Measurements from ENCODE around the gene FGF2.
"Not testable (repeated sequence)": the region's sequence is repeated elsewhere in the genome, so short reads cannot be mapped to it uniquely, and the experiment has no call there.

Gene FGF2

DNA sequence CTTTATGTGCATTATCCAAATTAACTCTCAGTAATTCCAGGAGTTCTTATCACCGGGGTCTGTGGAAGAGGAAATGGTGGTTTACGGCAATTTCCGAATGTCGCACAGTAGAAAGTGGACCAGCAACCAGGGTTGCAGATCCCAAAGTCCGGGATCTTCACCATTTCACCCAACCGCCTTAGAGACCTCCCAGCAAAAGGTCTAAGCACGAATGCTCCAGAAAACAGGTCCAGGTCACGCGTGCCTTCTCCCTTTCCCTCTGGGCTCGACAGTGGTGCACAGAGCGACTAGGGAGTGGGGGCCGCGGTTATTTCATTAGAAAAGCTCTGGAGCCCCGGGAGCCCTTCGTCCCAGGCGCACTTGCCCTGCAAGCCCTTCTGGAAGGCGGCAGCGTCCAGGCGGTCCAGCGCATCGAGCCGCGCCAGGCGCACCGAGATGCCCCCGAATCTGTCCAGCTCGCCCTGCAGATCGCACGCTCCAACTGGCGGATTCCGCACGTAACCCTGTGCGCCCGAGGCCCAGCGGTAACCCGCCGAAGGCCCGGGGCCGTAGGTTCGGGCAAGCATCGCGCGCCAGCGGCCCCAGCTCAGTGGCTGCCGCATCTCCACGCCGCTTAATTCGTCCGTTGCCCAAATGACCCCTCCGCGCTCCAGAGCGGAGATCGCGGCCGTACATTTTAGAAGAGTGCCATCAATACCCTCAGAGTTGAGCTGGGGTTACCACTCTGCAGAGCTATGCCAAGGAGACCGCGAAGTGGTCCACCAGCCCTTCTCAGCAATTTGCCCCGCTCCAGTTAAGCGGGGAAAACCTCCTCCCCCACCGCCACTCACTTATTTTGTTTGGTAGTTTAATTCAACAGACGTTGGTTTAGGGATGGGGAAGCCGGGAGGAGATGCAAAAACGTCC lies 95.6 kb downstream of the FGF2 start, which contains the start of gene NUDT6:
Gene NUDT6, minus strand, starts transcription at position 627 of the 906 bp plus-strand sequence. Its CDS starts 25 bp downstream, at position 602.
- no peak for DNase-seq (ENCODE audit: low read depth in 2 of 2, low spot score in 1 of 2)

DNA sequence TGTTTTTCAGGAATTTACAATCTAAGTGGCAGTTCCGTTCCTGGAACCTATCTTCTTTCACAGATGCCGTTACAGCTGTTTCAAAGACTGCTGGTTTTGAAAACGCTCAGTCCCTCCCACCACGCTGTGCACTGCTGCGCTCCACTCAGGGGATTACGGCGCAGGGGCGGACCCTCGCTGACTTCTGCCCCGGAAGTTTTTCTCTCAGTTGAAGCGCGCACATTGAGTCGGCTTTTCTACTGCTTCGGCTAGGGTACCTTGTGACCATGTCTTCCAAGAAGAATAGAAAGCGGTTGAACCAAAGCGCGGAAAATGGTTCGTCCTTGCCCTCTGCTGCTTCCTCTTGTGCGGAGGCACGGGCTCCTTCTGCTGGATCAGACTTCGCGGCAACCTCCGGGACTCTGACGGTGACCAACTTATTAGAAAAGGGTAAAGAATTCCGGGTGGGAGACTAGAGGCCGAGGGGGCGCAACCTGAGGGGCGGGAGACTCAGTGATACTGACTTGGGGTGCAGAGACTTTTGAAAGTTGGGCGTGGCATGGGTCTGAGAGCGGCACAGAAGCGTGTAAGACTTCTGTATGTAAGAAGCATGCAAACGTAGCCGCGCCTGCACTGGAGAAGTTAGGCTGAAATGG lies 96.4 kb downstream of the FGF2 start:
- DNase-seq (ENCODE audit: low read depth in 2 of 2, low spot score in 1 of 2) = peak; percentile 71 to 75

DNA sequence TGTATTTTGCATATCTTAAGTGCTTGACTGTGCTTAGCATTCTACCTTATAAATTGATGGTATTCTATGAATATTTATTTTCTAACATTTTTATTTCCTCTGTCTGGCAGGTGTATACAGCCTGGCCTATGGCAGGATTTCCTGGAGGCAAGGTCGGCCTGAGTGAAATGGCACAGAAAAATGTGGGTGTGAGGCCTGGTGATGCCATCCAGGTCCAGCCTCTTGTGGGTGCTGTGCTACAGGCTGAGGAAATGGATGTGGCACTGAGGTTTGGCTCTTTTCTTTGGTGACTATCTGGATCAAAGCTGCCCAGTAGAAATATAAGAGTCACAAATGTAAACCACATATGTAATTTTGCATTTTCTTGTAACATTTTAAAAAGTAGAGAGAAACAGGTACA lies 102.3 kb downstream of the FGF2 start:
- no peak for DNase-seq (ENCODE audit: low read depth in 2 of 2, low spot score in 1 of 2)

DNA sequence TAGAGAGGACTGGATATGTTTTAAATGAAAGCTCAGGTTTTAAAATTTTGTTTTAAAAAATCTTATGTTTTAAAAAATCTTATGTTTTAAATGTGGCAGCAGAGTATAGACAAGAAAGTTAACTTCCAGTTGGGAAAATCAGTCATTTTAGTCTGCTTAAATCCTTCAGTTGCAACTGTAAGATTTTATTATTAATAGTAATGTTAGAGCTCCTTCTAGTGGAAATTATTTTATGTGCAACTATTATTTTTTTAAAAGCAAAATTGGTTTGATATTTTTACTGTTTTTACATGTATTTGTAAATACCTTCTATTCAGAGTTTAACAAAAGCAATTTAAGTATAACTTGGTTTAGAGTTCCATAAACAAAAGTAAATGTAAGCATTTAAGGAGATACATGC lies 104.2 kb downstream of the FGF2 start:
- DNase-seq (ENCODE audit: low read depth in 2 of 2, low spot score in 1 of 2) = no peak

DNA sequence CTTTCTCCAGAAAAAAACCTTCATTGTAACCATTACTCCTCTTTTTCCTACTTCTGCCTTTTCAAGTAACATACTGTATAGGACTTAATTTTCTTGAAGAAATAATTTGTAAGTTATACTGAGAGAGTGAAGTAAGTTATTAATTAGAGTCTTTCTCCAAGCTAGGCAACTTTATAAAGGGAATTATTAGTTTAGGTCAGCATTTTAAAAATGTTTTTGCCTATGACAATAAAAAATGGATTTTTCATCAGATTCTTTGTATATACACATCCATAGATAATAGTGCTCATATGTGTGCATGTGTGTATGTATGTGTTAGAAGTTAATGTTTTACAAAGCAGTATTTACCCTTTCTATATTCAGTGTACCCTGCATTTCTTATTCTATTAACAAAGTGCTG lies 106.1 kb downstream of the FGF2 start:
- no peak for DNase-seq (ENCODE audit: low read depth in 2 of 2, low spot score in 1 of 2)

DNA sequence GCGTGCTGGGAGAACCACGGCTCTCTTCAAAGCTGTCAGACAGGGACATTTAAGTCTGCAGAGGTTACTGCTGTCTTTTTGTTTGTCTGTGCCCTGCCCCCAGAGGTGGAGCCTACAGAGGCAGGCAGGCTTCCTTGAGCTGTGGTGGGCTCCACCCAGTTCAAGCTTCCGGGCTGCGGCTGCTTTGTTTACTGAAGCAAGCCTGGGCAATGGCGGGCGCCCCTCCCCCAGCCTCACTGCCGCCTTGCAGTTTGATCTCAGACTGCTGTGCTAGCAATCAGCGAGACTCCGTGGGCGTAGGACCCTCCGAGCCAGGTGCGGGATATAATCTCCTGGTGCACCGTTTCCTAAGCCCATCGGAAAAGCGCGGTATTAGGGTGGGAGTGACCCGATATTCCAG lies 118.5 kb downstream of the FGF2 start:
- not testable (repeated sequence) for DNase-seq (ENCODE audit: low read depth in 2 of 2, low spot score in 1 of 2)

DNA sequence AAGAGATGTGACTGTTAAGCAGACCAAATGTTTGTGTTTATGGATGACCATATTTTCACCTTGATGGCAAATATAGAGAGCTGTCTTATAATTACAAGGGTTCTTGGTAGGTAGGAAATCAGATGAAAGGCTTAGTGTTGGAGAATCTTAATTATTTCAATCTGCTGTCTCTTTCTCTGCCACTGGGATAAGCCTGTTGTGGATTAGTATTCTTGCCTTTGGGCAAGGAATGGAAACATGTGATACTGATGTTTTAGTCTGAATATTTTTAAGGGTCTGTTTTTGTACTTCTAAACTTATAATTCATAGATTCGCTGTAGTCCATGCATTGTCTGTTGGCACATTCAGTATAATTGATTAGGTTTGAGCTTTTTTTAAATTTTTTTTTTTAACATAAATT lies 119.5 kb downstream of the FGF2 start:
- DNase-seq (ENCODE audit: low read depth in 2 of 2, low spot score in 1 of 2) = no peak

All from stimulated activated CD8-positive, alpha-beta memory T cell treated with anti-CD3 and anti-CD28 coated beads, Interleukin-4, amount 100 ng/mL, for 4 hours (primary cell).